ENCODE data around the gene TTL. TPM values are rescaled to one million over a fixed set of nuclear protein-coding genes. Genes with fewer than 3 reads are reported as not detected.

TTL gene
- total and polyA plus RNA-seq, 2 experiments from 2014 or later, result 11.1 to 69.7 TPM

DNA sequence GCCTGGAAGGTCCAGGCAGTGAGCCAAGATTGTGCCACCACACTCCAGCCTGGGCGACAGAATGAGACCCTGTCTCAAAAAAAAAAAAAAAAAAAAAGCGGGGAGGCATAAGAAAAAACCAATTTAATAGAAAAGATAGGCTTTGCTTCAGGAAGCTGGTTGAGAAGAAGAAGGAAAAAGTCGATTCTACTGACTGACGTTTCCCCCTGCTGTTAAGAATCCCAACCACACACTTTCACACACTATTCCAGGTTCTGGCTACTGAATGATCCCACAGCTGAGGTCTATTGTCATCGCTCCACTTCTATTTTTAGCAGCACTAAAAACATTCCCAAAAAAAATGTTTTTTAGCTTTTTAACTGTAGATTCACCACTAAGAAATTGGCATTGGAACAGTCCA is 95.8 kb downstream of the TTL start:
- no peaks in the 10 kb centered on the region for H3K9me2 ChIP-seq (ENCODE audit: insufficient read depth)
- in situ Hi-C loops (cut with MboI), result no loop called here
- no peak overlapping the region for H3K4me2 ChIP-seq (ENCODE audit: unreplicated experiment)
- H3K9ac ChIP-seq, result no peak overlapping the region
- H3K9me3 ChIP-seq (ENCODE audit: low read depth), result no peaks in the 10 kb centered on the region
- peaks cover 35% of the 10 kb centered on the region for H3F3A ChIP-seq (ENCODE audit: insufficient read depth)
- no peaks in the 10 kb centered on the region for H4K20me1 ChIP-seq (ENCODE audit: insufficient read depth)
- H2AFZ ChIP-seq, result no peak overlapping the region
- H3K4me1 ChIP-seq (ENCODE audit: insufficient read depth), result peaks cover 19% of the 10 kb centered on the region
- H3K27me3 ChIP-seq (replicated peaks; ENCODE audit: insufficient read depth), result no peaks in the 10 kb centered on the region
- 67 to 72% methylated on average over 5 of the region's 5 CpGs for WGBS, 2 experiments (ENCODE audit: low coverage in 1 of 2, low lambda C conversion rate in 2 of 2, missing lambda C conversion rate in 2 of 2)
- H3K27ac ChIP-seq, result no peak overlapping the region
- peaks cover 20% of the 10 kb centered on the region for H3K36me3 ChIP-seq (ENCODE audit: low read depth)
- peaks cover 4% of the 10 kb centered on the region; the same call in 1 of the 2 replicates for H3K79me2 ChIP-seq (ENCODE audit: insufficient read depth)
- TF ChIP-seq EZH2 (IDR thresholded peaks at IDR 0.05; ENCODE audit: insufficient read depth, poor library complexity, severe bottlenecking) (no peak), EZH2phosphoT487 (IDR thresholded peaks at IDR 0.05; ENCODE audit: insufficient read depth, low read depth) (no peak)
- DNase-seq, result peak; percentile 32
- H3K4me3 ChIP-seq, result no peak overlapping the region

DNA sequence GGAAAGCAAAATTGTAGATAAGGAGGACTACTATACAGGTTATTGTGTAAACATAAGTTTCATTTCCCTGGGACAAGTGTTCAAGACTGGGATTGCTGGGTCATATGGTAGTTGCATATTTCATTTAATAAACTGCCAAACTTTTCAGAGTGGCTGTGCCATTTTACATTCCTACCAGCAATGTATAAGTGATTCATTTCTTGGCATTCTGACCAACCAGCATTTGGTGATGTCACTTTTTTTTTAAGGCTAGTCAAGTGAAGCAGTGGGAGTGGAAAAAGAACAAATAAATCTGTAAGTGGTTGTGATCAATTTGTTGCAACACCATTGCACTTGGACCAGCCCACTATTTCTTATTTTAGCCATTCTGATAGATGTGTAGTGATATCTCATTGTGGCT is 97.3 kb downstream of the TTL start:
- in situ Hi-C loops (cut with MboI), result no loop called here
- no peak overlapping the region for H3K9ac ChIP-seq
- TF ChIP-seq EZH2phosphoT487 (IDR thresholded peaks at IDR 0.05; ENCODE audit: insufficient read depth, low read depth), result no peak
- no peak for TF ChIP-seq EZH2 (IDR thresholded peaks at IDR 0.05; ENCODE audit: insufficient read depth, poor library complexity, severe bottlenecking)

DNA sequence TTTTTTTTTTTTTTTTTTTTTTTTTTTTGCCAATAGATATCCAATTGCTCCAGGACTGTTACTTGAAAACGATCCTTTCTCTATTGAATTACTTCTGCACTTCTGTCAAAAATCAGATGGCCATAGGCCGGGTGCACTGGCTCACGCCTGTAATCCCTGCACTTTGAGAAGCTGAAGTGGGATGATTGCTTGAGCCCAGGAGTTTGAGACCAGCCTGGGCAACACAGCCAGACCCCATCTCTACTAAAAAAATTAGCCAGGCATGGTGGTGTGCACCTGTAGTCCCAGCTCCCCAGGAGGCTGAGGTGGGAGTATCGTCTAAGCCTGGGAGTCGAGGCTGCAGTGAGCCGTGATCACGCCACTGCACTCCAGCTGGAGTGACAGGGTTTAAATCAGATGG is 98.1 kb downstream of the TTL start:
- Histone ChIP-seq H3K36me3 (ENCODE audit: low read depth) (peaks cover 13% of the 10 kb centered on the region; the same call in 1 of the 2 replicates), H4K20me1 (ENCODE audit: insufficient read depth) (no peaks in the 10 kb centered on the region), H3K79me2 (ENCODE audit: insufficient read depth) (peaks cover 8% of the 10 kb centered on the region), H3K27me3 (replicated peaks; ENCODE audit: insufficient read depth) (no peaks in the 10 kb centered on the region), H3K4me2 (ENCODE audit: unreplicated experiment) (no peak overlapping the region), H3K27ac (no peak overlapping the region), H3K4me3 (no peak overlapping the region), H3K9me3 (ENCODE audit: low read depth) (no peaks in the 10 kb centered on the region), H3K9ac (no peak overlapping the region), H3F3A (ENCODE audit: insufficient read depth) (peaks cover 48% of the 10 kb centered on the region), H3K4me1 (ENCODE audit: insufficient read depth) (peaks cover 32% of the 10 kb centered on the region), H3K9me2 (ENCODE audit: insufficient read depth) (no peaks in the 10 kb centered on the region), H2AFZ (no peak overlapping the region)
- 88 to 91% methylated on average over 7 of the region's 7 CpGs for WGBS, 2 experiments (ENCODE audit: low coverage in 1 of 2, low lambda C conversion rate in 2 of 2, missing lambda C conversion rate in 2 of 2)
- TF ChIP-seq EZH2phosphoT487 (IDR thresholded peaks at IDR 0.05; ENCODE audit: insufficient read depth, low read depth) (no peak), EZH2 (IDR thresholded peaks at IDR 0.05; ENCODE audit: insufficient read depth, poor library complexity, severe bottlenecking) (no peak)
- DNase-seq, result no peak
- in situ Hi-C loops (cut with MboI), result no loop called here

More for the DNA sequence above, 97.3 kb downstream of the TTL start:
- peak; percentile 92 for DNase-seq
- peaks cover 16% of the 10 kb centered on the region for H3K36me3 ChIP-seq (ENCODE audit: low read depth)
- H3K27ac ChIP-seq, result peak overlapping the region; percentile 31; the same call in 1 of the 2 replicates
- no peak overlapping the region for H2AFZ ChIP-seq
- H4K20me1 ChIP-seq (ENCODE audit: insufficient read depth), result no peaks in the 10 kb centered on the region
- H3K4me3 ChIP-seq, result no peak overlapping the region
- H3K27me3 ChIP-seq (replicated peaks; ENCODE audit: insufficient read depth), result no peaks in the 10 kb centered on the region
- H3K79me2 ChIP-seq (ENCODE audit: insufficient read depth), result peaks cover 7% of the 10 kb centered on the region
- peak overlapping the region; percentile 1 for H3K4me2 ChIP-seq (ENCODE audit: unreplicated experiment)
- H3K4me1 ChIP-seq (ENCODE audit: insufficient read depth), result peaks cover 29% of the 10 kb centered on the region
- peaks cover 48% of the 10 kb centered on the region for H3F3A ChIP-seq (ENCODE audit: insufficient read depth)
- no peaks in the 10 kb centered on the region for H3K9me3 ChIP-seq (ENCODE audit: low read depth)
- no peaks in the 10 kb centered on the region for H3K9me2 ChIP-seq (ENCODE audit: insufficient read depth)

DNA sequence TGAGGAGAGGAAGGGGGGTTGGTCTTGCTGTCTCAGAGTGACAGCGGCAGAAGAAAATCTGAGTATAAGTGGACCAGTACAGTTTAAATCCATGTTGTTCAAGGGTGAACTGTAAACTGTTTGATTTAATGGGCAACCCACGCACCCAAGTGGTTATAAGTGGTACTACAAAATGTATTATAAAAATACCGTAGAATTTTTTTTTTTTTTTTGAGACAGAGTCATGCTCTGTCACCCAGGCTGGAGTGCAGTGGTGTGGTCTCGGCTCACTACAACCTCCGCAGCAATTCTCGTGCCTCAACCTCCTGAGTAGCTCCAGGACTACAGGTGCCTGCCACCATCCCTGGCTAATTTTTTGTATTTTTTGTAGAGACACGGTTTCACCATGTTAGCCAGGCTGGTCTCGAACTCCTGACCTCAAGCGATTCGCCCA is 100.4 kb downstream of the TTL start:
- Histone ChIP-seq H3K27ac (peak overlapping the region; percentile 97), H2AFZ (peak overlapping the region; percentile 30; the same call in 1 of the 2 replicates)
- WGBS, 2 experiments (ENCODE audit: low coverage in 1 of 2, low lambda C conversion rate in 2 of 2, missing lambda C conversion rate in 2 of 2), result 28 to 30% methylated on average over 10 of the region's 10 CpGs

More for the DNA sequence above, 100.4 kb downstream of the TTL start:
- in situ Hi-C loops (cut with MboI), result no loop called here
- no peaks in the 10 kb centered on the region for H3K27me3 ChIP-seq (replicated peaks; ENCODE audit: insufficient read depth)
- peaks cover 23% of the 10 kb centered on the region for H3K79me2 ChIP-seq (ENCODE audit: insufficient read depth)
- H4K20me1 ChIP-seq (ENCODE audit: insufficient read depth), result no peaks in the 10 kb centered on the region
- no peak overlapping the region for H3K4me3 ChIP-seq
- H3K4me2 ChIP-seq (ENCODE audit: unreplicated experiment), result peak overlapping the region; percentile 99
- TF ChIP-seq EZH2 (IDR thresholded peaks at IDR 0.05; ENCODE audit: insufficient read depth, poor library complexity, severe bottlenecking) (no peak), EZH2phosphoT487 (IDR thresholded peaks at IDR 0.05; ENCODE audit: insufficient read depth, low read depth) (no peak)
- no peaks in the 10 kb centered on the region for H3K9me3 ChIP-seq (ENCODE audit: low read depth)
- no peaks in the 10 kb centered on the region for H3K36me3 ChIP-seq (ENCODE audit: low read depth)
- H3F3A ChIP-seq (ENCODE audit: insufficient read depth), result peaks cover 48% of the 10 kb centered on the region
- DNase-seq, result peak; percentile 76
- H3K4me1 ChIP-seq (ENCODE audit: insufficient read depth), result peaks cover 37% of the 10 kb centered on the region
- H3K9ac ChIP-seq, result peak overlapping the region; percentile 92
- H3K9me2 ChIP-seq (ENCODE audit: insufficient read depth), result no peaks in the 10 kb centered on the region
